ENCODE data around the gene ANKRD62.

ANKRD62 gene

GRCh38 chr18:12056034-12056883 lies 37.4 kb upstream of the ANKRD62 start:
- H3K27ac ChIP-seq (ENCODE audit: low read depth, low read length), result no peak overlapping the region
- no peak overlapping the region for H3K4me3 ChIP-seq (ENCODE audit: low read depth in 1 of 2, low read length in 2 of 2)
- no peak overlapping the region for H3K9ac ChIP-seq (ENCODE audit: low read depth in 1 of 2, low read length in 2 of 2)
- H3K36me3 ChIP-seq (ENCODE audit: control insufficient read depth in 1 of 2, insufficient read depth in 2 of 2, low read length in 2 of 2), result no peaks in the 10 kb centered on the region
- H3K9me3 ChIP-seq (ENCODE audit: control insufficient read depth in 1 of 2, low read length in 2 of 2), result no peaks in the 10 kb centered on the region
- no peaks in the 10 kb centered on the region for H3K4me1 ChIP-seq (ENCODE audit: control insufficient read depth in 1 of 2, insufficient read depth in 2 of 2, low read length in 2 of 2)
- H3K27me3 ChIP-seq (ENCODE audit: control insufficient read depth in 1 of 2, insufficient read depth in 2 of 2, low read length in 2 of 2), result no peaks in the 10 kb centered on the region

GRCh38 chr18:12056884-12057402 lies 36.7 kb upstream of the ANKRD62 start:
- no peaks in the 10 kb centered on the region for H3K27me3 ChIP-seq (ENCODE audit: control insufficient read depth in 1 of 2, insufficient read depth in 2 of 2, low read length in 2 of 2)
- H3K4me1 ChIP-seq (ENCODE audit: control insufficient read depth in 1 of 2, insufficient read depth in 2 of 2, low read length in 2 of 2), result no peaks in the 10 kb centered on the region
- no peak overlapping the region for H3K9ac ChIP-seq (ENCODE audit: low read depth in 1 of 2, low read length in 2 of 2)
- no peaks in the 10 kb centered on the region for H3K9me3 ChIP-seq (ENCODE audit: control insufficient read depth in 1 of 2, low read length in 2 of 2)
- no peak overlapping the region for H3K27ac ChIP-seq (ENCODE audit: low read depth, low read length)
- H3K36me3 ChIP-seq (ENCODE audit: control insufficient read depth in 1 of 2, insufficient read depth in 2 of 2, low read length in 2 of 2), result no peaks in the 10 kb centered on the region
- H3K4me3 ChIP-seq (ENCODE audit: low read depth in 1 of 2, low read length in 2 of 2), result no peak overlapping the region

GRCh38 chr18:12057419-12058039 lies 36.1 kb upstream of the ANKRD62 start:
- no peaks in the 10 kb centered on the region for H3K4me1 ChIP-seq (ENCODE audit: control insufficient read depth in 1 of 2, insufficient read depth in 2 of 2, low read length in 2 of 2)
- H3K36me3 ChIP-seq (ENCODE audit: control insufficient read depth in 1 of 2, insufficient read depth in 2 of 2, low read length in 2 of 2), result no peaks in the 10 kb centered on the region
- no peak overlapping the region for H3K4me3 ChIP-seq (ENCODE audit: low read depth in 1 of 2, low read length in 2 of 2)

GRCh38 chr18:12059334-12060181 lies 34.1 kb upstream of the ANKRD62 start:
- Histone ChIP-seq H3K9me3 (ENCODE audit: control insufficient read depth in 1 of 2, low read length in 2 of 2) (no peaks in the 10 kb centered on the region), H3K36me3 (ENCODE audit: control insufficient read depth in 1 of 2, insufficient read depth in 2 of 2, low read length in 2 of 2) (no peaks in the 10 kb centered on the region), H3K27me3 (ENCODE audit: control insufficient read depth in 1 of 2, insufficient read depth in 2 of 2, low read length in 2 of 2) (no peaks in the 10 kb centered on the region), H3K27ac (ENCODE audit: low read depth, low read length) (no peak overlapping the region), H3K4me1 (ENCODE audit: control insufficient read depth in 1 of 2, insufficient read depth in 2 of 2, low read length in 2 of 2) (no peaks in the 10 kb centered on the region), H3K4me3 (ENCODE audit: low read depth in 1 of 2, low read length in 2 of 2) (peak overlapping the region in 1 of 2 donors; percentile 16), H3K9ac (ENCODE audit: low read depth in 1 of 2, low read length in 2 of 2) (no peak overlapping the region)

More at GRCh38 chr18:12057419-12058039, 36.1 kb upstream of the ANKRD62 start:
- Histone ChIP-seq H3K9me3 (ENCODE audit: control insufficient read depth in 1 of 2, low read length in 2 of 2) (no peaks in the 10 kb centered on the region), H3K27me3 (ENCODE audit: control insufficient read depth in 1 of 2, insufficient read depth in 2 of 2, low read length in 2 of 2) (no peaks in the 10 kb centered on the region), H3K9ac (ENCODE audit: low read depth in 1 of 2, low read length in 2 of 2) (no peak overlapping the region), H3K27ac (ENCODE audit: low read depth, low read length) (no peak overlapping the region)

- Histone ChIP-seq H3K27me3 (ENCODE audit: control insufficient read depth in 1 of 2, insufficient read depth in 2 of 2, low read length in 2 of 2) (no peaks in the 10 kb centered on the region), H3K9ac (ENCODE audit: low read depth in 1 of 2, low read length in 2 of 2) (no peak overlapping the region), H3K36me3 (ENCODE audit: control insufficient read depth in 1 of 2, insufficient read depth in 2 of 2, low read length in 2 of 2) (no peaks in the 10 kb centered on the region), H3K4me1 (ENCODE audit: control insufficient read depth in 1 of 2, insufficient read depth in 2 of 2, low read length in 2 of 2) (no peaks in the 10 kb centered on the region), H3K4me3 (ENCODE audit: low read depth in 1 of 2, low read length in 2 of 2) (no peak overlapping the region), H3K27ac (ENCODE audit: low read depth, low read length) (no peak overlapping the region), H3K9me3 (ENCODE audit: control insufficient read depth in 1 of 2, low read length in 2 of 2) (no peaks in the 10 kb centered on the region)
These were observed 33.3 kb upstream of the ANKRD62 start for GRCh38 chr18:12060182-12060870.

GRCh38 chr18:12061685-12062084 lies 32.0 kb upstream of the ANKRD62 start:
- H3K9me3 ChIP-seq (ENCODE audit: control insufficient read depth in 1 of 2, low read length in 2 of 2), result no peaks in the 10 kb centered on the region

DNA sequence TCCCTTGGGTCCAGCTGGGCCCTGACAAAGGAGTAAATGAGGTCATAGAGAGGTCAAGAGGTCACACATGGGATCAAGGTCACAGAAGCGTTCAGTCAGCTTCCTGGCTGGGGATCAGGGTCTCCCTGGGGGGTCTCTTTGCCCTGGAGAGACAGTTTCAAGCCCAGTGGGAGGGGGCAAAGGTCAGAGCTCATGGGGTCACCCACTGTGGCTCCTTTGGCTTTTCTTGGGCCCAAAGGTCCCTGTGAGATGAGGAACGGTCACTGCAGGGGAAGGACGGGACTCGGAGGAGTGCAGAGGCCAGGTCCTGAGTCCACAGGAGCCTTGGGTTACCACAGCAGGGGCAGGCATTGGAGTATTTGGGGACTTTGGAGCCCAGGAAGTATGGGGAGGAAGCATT lies 30.7 kb upstream of the ANKRD62 start:
- no peak overlapping the region for H3K9ac ChIP-seq (ENCODE audit: low read depth in 1 of 2, low read length in 2 of 2)
- H3K27ac ChIP-seq (ENCODE audit: low read depth, low read length), result no peak overlapping the region
- H3K27me3 ChIP-seq (ENCODE audit: control insufficient read depth in 1 of 2, insufficient read depth in 2 of 2, low read length in 2 of 2), result no peaks in the 10 kb centered on the region
- no peaks in the 10 kb centered on the region for H3K4me1 ChIP-seq (ENCODE audit: control insufficient read depth in 1 of 2, insufficient read depth in 2 of 2, low read length in 2 of 2)
- no peaks in the 10 kb centered on the region for H3K36me3 ChIP-seq (ENCODE audit: control insufficient read depth in 1 of 2, insufficient read depth in 2 of 2, low read length in 2 of 2)
- H3K9me3 ChIP-seq (ENCODE audit: control insufficient read depth in 1 of 2, low read length in 2 of 2), result no peaks in the 10 kb centered on the region
- H3K4me3 ChIP-seq (ENCODE audit: low read depth in 1 of 2, low read length in 2 of 2), result no peak overlapping the region

More at GRCh38 chr18:12061685-12062084, 32.0 kb upstream of the ANKRD62 start:
- Histone ChIP-seq H3K27me3 (ENCODE audit: control insufficient read depth in 1 of 2, insufficient read depth in 2 of 2, low read length in 2 of 2) (no peaks in the 10 kb centered on the region), H3K9ac (ENCODE audit: low read depth in 1 of 2, low read length in 2 of 2) (no peak overlapping the region), H3K4me3 (ENCODE audit: low read depth in 1 of 2, low read length in 2 of 2) (no peak overlapping the region), H3K4me1 (ENCODE audit: control insufficient read depth in 1 of 2, insufficient read depth in 2 of 2, low read length in 2 of 2) (no peaks in the 10 kb centered on the region), H3K36me3 (ENCODE audit: control insufficient read depth in 1 of 2, insufficient read depth in 2 of 2, low read length in 2 of 2) (no peaks in the 10 kb centered on the region), H3K27ac (ENCODE audit: low read depth, low read length) (no peak overlapping the region)

- H3K4me1 ChIP-seq (ENCODE audit: control insufficient read depth in 1 of 2, insufficient read depth in 2 of 2, low read length in 2 of 2), result no peaks in the 10 kb centered on the region
- H3K9ac ChIP-seq (ENCODE audit: low read depth in 1 of 2, low read length in 2 of 2), result no peak overlapping the region
- no peaks in the 10 kb centered on the region for H3K36me3 ChIP-seq (ENCODE audit: control insufficient read depth in 1 of 2, insufficient read depth in 2 of 2, low read length in 2 of 2)
- H3K4me3 ChIP-seq (ENCODE audit: low read depth in 1 of 2, low read length in 2 of 2), result no peak overlapping the region
- no peak overlapping the region for H3K27ac ChIP-seq (ENCODE audit: low read depth, low read length)
- H3K27me3 ChIP-seq (ENCODE audit: control insufficient read depth in 1 of 2, insufficient read depth in 2 of 2, low read length in 2 of 2), result no peaks in the 10 kb centered on the region
- H3K9me3 ChIP-seq (ENCODE audit: control insufficient read depth in 1 of 2, low read length in 2 of 2), result no peaks in the 10 kb centered on the region
These were observed 29.4 kb upstream of the ANKRD62 start for GRCh38 chr18:12064086-12064763.

- Histone ChIP-seq H3K27me3 (ENCODE audit: control insufficient read depth in 1 of 2, insufficient read depth in 2 of 2, low read length in 2 of 2) (no peaks in the 10 kb centered on the region), H3K27ac (ENCODE audit: low read depth, low read length) (no peak overlapping the region), H3K36me3 (ENCODE audit: control insufficient read depth in 1 of 2, insufficient read depth in 2 of 2, low read length in 2 of 2) (no peaks in the 10 kb centered on the region), H3K9ac (ENCODE audit: low read depth in 1 of 2, low read length in 2 of 2) (no peak overlapping the region), H3K4me1 (ENCODE audit: control insufficient read depth in 1 of 2, insufficient read depth in 2 of 2, low read length in 2 of 2) (no peaks in the 10 kb centered on the region), H3K9me3 (ENCODE audit: control insufficient read depth in 1 of 2, low read length in 2 of 2) (no peaks in the 10 kb centered on the region), H3K4me3 (ENCODE audit: low read depth in 1 of 2, low read length in 2 of 2) (no peak overlapping the region)
These were observed 28.2 kb upstream of the ANKRD62 start for GRCh38 chr18:12065397-12065796.
